IPS-11a (cell line): Measurements from ENCODE around the gene MYL12A.

Source experiments
- H3K4me3 ChIP-seq: one replicate; pipeline ENCODE4 v1.5.1; 2013; ENCODE audit warnings: low read depth, low read length, control low read depth

MYL12A gene

DNA sequence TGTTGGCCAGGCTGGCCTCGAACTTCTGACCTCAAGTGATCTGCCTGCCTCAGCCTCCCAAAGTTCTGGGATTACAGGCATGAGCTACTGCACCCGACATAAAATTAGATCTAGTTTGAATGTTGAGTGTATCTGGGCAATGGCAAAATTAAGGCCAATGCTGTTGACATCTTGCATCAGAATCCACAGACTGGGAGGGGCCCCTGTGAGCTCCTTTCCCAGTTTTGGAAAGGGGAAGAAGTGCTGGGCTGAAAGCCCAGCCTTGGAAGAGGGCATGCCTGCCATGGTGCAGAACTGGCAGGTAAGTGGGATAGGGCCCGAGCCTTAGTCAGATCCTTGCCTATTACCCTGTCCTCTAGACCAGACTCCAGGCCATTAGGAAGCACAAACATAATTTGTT lies 23.4 kb upstream of the MYL12A start:
- H3K4me3 ChIP-seq = no peak overlapping the region

DNA sequence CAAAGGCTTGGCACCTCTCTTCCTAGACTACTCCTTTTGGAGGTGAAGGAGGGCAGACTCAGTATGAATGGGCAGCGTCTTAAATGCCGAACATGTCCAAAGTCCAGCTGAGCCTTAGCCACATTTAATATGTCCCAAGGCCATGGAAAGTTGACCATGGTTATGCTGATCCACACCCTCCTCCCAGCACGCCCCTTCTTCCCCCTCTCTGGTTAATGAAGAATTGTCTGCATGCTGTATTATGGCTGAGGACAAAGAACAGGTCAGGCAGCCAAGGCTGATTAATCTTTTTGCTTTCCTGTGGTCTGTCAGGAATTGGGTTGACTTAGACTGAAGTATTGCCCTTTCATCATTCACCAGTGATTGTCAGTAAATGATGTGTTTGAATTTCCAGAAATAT lies 22.0 kb upstream of the MYL12A start:
- H3K4me3 ChIP-seq = no peak overlapping the region

DNA sequence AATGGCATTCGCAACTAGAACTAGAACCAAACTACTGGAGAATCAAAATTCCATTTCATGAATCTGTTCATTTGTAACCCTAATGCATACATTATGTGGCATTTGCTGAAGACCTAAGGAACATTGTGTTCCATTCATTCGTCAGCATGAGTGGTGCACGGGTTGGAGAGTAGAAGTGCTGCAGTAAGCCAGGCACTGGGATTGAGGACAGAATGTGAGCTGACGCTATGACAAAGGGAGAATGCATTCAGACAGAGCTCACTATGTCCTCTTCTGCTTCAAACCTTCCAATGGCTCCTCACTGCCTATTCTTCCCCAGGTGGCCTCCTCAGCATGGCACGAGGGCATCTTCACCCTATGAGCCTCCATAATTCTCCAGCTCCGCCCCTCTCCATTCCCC lies 21.6 kb upstream of the MYL12A start:
- no peak overlapping the region for H3K4me3 ChIP-seq

DNA sequence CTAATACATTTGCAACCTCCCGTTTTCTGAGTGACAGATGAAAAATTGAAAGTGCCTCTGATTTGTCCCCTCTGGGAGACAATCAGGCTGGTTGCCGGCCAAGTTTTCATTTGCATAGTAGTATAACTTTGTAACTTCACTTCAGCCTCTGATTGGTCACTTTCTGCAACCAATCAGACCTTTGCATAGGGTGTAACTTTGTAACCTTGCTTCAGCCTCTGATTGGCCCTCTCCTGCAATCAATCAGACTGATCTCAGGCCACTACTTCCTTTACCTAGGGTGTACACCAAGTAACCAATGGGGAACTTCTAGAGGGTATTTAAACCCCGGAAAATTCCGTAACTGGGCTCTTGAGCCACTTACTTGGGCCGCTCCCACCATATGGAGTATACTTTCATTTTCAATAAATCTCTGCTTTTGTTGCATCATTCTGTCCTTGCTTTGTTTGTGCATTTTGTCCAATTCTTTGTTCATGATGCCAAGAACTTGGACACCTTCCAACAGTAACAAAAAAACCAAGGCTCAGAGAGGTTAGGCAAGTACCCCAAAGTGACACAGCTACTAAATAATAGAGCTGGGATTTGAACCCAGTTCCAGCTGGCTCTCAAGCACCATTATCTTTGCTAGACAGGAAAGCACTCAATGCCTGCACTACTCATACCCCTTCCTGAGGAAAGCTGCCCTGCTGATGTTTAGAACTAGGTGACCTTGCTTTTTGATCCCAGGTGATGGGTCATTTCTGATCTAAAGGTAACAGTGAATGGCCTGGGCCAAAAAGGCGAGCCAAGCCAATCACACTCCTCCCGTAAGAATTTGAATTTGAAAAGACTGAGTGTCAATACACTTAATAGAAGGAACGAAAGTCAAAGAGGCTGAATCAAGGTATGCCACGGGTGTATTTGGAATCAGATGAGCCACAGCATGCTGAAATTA lies 16.9 kb upstream of the MYL12A start:
- H3K4me3 ChIP-seq = no peak overlapping the region

DNA sequence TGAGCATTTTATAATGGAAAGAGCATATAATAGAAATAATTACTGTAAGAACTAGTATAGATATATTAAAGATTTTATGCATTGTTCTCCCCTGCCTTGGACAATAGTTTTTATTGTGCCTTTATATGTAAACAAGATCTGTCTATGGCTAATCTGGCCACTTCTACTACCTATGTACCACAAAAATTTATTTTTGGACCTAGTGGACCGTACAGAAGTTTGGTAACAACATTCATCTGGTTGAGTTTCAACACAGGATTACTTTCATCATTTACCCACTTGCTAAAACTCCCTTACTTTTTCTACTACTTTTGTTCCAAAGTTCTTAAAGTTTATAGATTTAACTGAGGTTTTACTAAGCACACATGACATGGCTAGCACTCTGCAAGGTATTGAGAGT lies 14.6 kb upstream of the MYL12A start:
- no peak overlapping the region for H3K4me3 ChIP-seq

DNA sequence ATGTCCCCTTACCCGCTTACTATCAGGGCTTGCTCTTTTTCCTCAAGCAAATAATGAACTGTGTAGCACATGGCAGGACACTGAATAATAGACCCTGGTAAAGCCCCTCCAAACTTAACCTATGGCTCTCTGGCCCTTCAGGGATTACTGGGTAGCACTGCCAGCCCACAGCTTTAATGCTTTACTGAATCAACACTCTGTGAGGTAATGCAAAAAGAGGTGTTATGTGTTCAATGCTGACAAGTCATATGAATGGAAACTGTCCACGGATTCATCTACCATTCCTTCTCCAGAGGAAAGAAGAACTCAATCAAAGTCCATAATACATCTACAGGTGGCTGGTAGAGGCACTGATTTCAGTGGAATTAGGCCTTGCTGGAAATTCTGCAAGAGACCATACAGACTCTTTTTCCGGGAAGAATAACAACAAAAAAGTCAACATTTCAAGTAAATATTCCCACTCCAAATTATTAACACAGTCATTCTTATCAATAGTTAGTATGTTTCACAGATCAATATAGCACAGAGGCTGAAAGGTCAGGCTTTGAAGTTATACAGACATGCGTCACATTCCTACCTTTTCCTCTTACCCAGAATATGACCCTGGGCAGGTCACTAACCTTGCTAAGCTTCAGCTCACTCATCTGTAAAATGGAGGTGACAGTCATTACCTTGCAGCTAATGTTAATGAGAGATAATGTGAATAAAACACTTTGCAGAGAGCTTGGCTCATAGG lies 14.0 kb upstream of the MYL12A start:
- H3K4me3 ChIP-seq = no peak overlapping the region

DNA sequence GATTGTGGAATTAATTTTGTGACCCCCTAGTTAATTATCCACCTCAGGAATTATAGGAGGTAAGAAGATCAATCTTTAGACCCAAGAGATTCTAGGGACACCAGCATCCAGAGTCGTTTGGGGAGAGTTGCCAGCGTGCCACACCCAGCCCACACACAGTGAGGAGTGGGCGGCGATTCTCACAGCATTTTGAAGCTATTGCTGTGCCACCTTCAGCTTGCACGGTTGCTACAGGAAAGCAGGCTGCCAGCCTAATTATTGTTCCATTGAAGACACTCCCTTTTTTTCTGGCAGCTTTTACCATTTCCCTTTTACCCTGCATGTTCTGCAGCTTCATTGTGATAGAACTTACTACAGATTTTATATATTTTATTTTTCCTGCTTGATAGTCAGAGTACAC lies 13.1 kb upstream of the MYL12A start:
- no peak overlapping the region for H3K4me3 ChIP-seq

DNA sequence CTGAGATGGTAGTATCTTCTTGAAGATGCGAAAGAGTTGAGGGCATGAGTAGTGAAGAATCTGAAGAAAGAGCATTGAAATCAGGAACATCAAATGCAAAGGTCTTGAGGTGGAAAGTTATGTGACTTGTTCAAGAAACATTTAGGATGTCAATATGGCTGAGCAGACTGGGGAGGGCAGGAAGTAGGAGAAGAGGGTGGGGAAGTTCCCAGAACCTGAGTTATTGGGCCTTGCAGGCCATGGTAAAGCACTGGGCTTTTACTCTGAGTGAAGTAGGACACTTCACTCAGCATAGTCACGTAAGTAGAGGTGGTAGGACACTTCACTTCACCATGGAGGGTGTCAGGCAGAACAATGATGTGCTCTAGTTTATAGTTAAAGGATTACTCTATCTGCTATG lies 11.8 kb upstream of the MYL12A start:
- no peak overlapping the region for H3K4me3 ChIP-seq

DNA sequence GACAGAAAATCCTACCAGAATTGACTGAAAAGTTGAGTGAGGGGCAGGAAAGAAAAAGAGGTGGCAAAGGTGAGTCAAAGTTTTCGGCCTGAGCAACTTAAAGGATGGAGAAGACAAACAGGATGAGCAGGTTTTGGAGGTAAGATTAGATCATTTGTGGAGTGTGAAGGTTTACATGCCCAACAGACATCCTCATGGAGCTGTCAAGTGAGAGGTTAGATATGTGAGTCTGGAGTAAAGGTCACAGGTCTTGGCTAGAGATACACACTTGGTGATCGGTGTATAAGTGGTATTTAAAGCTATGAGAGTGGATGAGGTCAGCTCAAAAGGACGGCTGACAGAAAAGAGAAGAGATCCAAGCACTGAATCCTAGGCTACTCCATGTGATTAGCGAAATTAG lies 11.1 kb upstream of the MYL12A start:
- no peak overlapping the region for H3K4me3 ChIP-seq

DNA sequence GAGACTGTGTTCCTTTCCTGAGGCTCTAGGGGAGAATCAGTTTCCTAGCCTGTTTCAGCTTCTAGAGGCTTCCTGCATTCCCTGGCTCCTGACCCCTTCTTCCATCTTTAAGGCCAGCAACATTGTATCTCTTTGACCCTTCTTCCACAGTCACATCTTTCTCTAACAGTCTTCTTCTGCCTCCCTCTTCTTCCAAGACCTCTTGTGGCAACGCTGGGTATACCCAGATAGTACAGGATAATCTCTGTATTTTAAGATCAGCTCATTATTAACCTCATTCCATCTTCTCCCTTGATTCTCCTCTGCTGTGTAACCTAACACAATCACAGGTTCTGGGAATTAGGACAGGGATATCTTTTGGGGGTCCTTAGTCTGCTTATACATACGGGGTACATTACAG lies 8.9 kb upstream of the MYL12A start:
- no peak overlapping the region for H3K4me3 ChIP-seq

DNA sequence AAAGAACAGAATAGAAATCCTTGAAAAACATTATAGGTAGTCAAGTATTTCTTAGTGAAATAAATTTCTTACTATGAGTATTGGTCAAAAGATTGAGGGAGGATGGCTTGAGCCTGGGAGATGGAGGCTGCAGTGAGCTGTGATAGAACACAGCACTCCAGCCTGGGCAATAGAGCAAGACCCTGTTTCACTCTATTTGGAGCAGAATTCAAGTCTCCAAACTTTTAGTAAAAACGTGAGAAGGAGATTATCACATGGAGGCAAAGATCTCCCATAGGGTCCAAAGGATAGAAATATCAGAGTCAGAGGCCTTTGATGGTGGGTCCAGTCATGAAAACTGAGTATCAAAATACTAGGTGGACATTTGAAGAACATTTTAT lies 2.4 kb upstream of the MYL12A start:
- H3K4me3 ChIP-seq = no peak overlapping the region

DNA sequence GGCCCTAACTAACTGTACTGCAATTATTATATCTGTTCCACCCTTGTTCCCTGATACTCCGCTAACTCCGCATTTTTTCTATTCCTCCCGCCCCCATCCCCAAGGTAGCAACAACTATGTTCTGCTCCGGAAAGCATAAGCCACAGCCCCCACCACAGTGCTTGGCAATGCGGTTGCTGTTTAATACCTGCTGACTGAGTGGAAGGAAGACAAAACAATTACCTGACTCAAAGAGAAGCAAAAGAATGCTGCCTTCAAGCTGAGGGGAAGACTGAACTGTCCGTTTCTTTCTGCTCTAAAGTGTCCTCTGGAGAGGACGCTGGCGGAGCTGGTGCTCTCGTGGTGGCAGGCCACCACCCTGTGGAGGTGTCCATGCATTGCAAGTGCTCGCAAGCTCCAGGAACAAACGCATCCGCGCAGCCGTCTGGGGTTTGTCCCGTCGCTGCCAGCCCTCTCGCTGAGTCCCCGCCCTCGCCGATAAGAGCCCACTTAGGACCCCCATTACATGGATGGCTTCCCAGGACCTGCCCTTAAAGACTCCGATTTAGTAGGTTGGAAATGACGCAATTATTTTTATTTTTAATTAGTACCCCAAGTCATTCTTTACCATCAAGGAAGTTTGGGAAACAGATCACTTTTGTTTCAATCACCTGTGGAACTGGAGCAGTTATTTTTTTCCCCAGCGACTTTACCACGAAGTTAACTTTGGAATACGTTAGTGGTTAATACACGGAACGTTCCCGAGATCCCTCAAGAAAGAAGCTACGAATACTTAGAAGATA lies 1.6 kb upstream of the MYL12A start:
- H3K4me3 ChIP-seq = peak overlapping the region; percentile 31

DNA sequence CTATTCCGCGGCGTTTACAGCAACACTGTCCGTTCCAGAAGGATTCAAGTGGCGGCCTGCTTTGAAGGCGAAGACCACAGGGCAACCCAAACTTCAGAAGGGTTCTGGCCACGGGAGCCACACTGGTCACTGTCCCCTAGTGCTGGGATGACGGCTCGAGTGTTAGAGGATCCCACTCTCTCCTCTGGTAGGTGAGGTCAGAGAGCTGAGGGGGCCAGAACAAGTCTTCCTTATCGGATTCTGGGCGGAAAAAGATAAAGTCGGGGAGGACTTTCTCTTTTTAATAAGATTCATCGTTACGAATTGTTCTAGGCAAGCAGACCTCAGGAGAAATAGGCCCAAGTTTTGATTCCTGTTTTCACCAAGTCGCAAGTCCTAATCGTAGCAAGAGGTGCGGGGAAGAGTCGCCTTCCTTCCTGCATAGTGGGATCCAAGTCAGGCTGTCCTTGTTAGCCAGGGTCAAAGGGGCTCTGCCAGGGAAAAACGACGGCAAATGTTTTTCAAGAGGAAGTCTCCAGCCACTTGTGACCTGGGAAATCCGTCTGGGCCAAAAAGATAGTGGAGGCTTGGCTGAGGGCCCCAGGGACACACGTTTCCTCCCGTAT lies 864 bp upstream of the MYL12A start:
- H3K4me3 ChIP-seq = peak overlapping the region; percentile 31

DNA sequence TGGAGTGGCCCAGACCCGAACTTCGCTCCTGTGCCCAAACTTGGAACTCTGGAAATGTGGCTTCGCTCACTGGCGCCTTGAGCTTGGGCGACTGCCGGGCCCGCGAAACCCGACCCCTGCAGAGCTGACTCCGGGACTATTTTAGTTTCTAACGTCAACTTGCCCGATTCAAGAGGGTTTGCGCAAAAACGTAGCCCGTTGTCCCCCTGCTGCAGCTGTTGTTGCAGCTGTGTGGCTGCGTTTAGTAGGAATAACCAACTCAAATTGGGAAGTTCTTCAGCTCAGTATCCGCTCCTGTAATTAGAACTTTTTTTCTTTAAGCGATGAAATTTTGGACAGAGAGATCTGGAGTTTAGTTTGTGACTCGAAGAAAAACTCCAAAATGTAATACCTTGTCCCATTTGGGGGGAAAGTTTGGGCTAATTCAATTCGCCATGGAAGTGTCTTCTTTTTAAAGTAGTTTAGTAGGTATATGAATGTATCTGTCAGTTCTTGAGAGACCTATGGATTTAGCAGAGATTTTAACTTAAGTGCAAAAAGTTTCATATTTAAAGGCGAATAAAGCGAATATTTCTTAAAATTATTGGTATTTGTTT lies 559 bp downstream of the MYL12A start:
- peak overlapping the region; percentile 80 for H3K4me3 ChIP-seq

DNA sequence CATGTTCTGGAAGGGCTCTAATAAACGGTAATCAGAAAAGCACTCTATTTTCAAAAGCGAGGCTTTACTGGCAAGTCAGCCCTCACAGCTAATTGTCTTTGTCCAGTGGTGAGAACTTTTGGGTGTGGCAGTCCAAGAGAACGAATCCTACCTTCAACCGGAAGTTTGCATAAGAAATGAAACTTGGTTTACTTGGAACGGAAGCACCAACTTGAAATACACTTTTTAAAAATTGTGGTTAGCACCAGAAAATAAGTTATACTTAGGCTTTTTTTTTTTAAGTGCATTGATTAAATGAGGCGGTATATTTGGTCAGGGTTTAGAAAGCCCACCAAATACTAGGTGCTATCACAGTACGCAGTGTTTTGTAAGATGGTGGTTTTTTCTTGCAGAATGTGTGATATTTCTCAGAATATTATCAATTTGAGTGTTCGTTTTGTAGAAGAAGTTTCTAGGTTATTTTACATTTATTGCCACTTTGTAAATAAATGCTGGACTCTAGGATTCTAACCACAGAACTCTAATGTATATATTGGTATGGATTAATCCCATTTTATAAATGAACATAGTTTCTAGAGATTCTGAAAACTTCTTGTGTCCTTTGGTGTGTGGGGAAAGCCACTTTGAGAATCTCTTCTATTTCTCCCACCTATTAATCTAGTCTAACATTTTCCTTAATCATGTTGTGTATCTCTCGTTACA lies 1.2 kb downstream of the MYL12A start:
- H3K4me3 ChIP-seq = peak overlapping the region; percentile 80

DNA sequence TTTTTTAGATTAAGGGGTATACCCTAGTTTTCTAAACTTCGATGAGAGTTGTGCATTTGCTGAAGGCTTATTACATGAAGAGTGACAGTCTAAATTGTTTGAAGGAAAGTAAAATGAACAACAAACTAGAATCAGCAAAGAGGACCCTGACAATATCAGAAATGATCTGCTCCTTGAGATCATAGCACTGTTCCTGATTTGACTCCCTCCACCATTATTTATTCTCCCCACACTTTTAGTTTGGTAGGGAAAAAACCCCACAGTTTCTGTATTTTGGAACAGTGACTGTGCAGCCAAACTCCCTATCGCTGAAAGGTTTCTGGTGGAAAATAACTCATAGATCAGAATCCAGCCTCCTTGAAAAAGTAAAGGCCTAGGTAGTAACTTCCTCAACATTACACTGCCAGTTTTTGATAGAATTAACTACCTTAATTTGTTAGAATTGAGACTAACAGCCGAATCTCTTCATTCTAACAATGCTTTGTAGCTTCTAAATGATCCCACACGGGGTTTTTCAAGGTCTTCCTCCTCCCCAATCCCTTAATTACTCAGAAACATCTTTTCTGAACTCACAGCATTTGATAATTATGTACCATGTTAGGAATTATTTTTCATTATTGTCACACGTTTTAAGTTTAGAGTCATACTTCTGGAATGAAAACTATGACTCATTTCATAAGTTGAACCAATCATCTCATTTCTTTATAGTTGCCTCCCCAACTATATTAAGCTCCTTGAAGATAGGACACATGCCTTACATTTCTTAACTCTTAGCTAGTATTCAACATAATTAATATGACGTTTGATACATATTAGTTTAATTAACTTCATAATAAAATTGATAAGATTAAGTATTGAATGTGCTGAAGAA lies 2.9 kb downstream of the MYL12A start:
- no peak overlapping the region for H3K4me3 ChIP-seq

DNA sequence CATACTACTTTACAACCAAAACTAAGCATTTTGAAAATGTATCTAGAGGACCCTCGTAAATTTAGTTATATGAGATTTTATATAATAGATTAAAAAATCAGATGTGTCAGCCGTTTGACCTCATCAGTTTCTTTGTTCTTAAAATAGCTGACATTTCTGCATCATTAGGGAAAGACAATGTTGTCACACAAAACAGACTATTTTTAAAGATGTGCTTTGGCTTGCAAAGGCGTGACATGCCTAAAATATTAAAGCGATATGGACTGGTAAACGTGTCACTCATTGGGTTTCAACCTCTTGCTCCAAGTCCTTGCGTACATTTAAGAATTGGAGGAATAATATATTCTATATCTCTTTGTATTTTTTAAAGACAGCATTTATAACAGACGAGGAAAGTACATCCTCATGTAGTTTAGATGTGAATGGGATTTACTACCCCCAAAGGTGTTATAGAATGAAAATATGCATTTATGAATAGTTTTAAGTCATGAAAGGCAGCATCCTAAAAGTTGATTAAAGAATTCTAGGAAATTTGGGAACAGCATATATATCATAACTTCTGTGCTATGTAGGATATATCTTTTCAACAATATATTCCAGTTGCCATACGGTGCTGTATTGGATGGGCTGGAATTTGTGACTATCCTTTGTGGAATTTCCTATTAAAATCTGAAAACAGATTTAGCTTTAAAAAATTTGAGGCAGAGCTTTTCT lies 3.8 kb downstream of the MYL12A start:
- H3K4me3 ChIP-seq = no peak overlapping the region

DNA sequence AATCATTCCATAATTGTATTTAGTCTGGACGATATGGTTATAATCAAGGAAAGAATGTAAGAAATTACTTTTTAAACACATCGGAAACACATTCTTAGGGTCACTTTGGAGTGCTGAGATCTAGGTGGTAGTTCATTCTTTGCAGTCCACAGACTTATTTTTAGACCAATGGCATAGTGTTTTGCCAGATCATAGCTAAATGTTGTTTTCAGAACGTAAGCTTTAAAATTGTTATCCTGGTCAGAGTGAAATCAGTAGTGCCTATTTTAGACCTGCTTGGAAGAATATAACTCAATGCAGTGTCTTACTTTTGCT lies 4.3 kb downstream of the MYL12A start:
- H3K4me3 ChIP-seq = no peak overlapping the region

DNA sequence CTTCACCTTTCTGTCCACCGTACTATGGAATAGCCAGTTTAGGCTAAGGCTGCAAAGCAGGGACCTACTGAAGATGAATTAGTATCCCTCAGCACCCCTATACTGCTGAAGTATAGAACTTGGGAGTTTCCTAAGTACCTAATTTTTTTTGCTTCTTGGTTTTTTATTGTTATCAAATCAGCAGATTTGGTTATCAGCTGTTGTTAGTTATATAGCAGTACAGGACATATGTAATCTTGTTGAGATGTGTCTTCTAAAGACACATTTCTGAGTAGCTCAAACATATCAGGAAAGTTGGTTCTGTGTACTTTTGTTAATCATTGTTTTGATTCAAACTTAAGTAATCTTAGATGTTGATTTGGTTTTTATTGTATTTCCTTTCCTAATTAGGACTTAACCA lies 5.2 kb downstream of the MYL12A start:
- H3K4me3 ChIP-seq = no peak overlapping the region
